Neural crest cell (in vitro differentiated cells): ENCODE data around the gene MRPL42. TPM values are rescaled to one million over a fixed set of nuclear protein-coding genes. Genes with fewer than 3 reads are reported as not detected.

Source experiments
- DNase-seq: peaks from one replicate; pipeline ENCODE4 v3.0.0; 2021; ENCODE audit warnings: low read depth, mixed read lengths, low spot score
- H3K27ac Mint-ChIP-seq: one replicate; pipeline ENCODE4 v1.8.0; 2021; ENCODE audit warnings: mild to moderate bottlenecking, mixed read lengths; ENCODE audit not compliant: unreplicated experiment
- H3K27me3 Mint-ChIP-seq: 2 replicates; pipeline ENCODE4 v1.8.0; 2021; ENCODE audit warnings: low read depth, mild to moderate bottlenecking, mixed read lengths
- H3K36me3 Mint-ChIP-seq: 2 replicates; pipeline ENCODE4 v1.8.0; 2021; ENCODE audit warnings: low read depth, mild to moderate bottlenecking, mixed read lengths
- H3K4me1 Mint-ChIP-seq: 2 replicates; pipeline ENCODE4 v1.8.0; 2021; ENCODE audit warnings: mixed read lengths
- H3K4me3 Mint-ChIP-seq: one replicate; pipeline ENCODE4 v1.8.0; 2021; ENCODE audit warnings: mild to moderate bottlenecking, mixed read lengths
- H3K9me3 Mint-ChIP-seq: 2 replicates; pipeline ENCODE4 v1.8.0; 2021; ENCODE audit warnings: mixed read lengths
- CTCF ChIP-seq: fragments of 200-600 bp; sonication (generic); conservative IDR thresholded peaks from 2 replicates; pipeline ENCODE4 v1.5.0; 2021; ENCODE audit warnings: antibody characterized with exemption, mild to moderate bottlenecking
- total RNA-seq: library from RNA; stranded (reverse); gene quantifications from 2 replicates; pipeline ENCODE4 v1.2.1, GENCODE V29; 2021

Gene MRPL42
- total RNA-seq, 1 donor from 2014 or later = 117 TPM

- TF ChIP-seq CTCF = no peak
- no peaks in the 10 kb centered on the region for H3K27me3 Mint-ChIP-seq
- no peak overlapping the region for H3K4me3 Mint-ChIP-seq
- H3K27ac Mint-ChIP-seq = no peak overlapping the region
- H3K4me1 Mint-ChIP-seq = peaks cover 34% of the 10 kb centered on the region
- no peaks in the 10 kb centered on the region for H3K36me3 Mint-ChIP-seq
- no peaks in the 10 kb centered on the region for H3K9me3 Mint-ChIP-seq
- DNase-seq = no peak
These were observed 33.0 kb upstream of the MRPL42 start for GRCh38 chr12:93434256-93434865.

GRCh38 chr12:93438266-93439050, 28.9 kb upstream of the MRPL42 start:
- H3K9me3 Mint-ChIP-seq = no peaks in the 10 kb centered on the region
- H3K36me3 Mint-ChIP-seq = no peaks in the 10 kb centered on the region
- no peak overlapping the region for H3K27ac Mint-ChIP-seq
- TF ChIP-seq CTCF = no peak
- peak overlapping the region; percentile 76 for H3K4me3 Mint-ChIP-seq
- no peaks in the 10 kb centered on the region for H3K27me3 Mint-ChIP-seq
- peaks cover 48% of the 10 kb centered on the region for H3K4me1 Mint-ChIP-seq
- no peak for DNase-seq

- Mint-ChIP-seq H3K27me3 (no peaks in the 10 kb centered on the region), H3K36me3 (no peaks in the 10 kb centered on the region), H3K4me1 (peaks cover 48% of the 10 kb centered on the region), H3K27ac (peak overlapping the region; percentile 98), H3K4me3 (peak overlapping the region; percentile 93), H3K9me3 (no peaks in the 10 kb centered on the region)
- no peak for TF ChIP-seq CTCF
- no peak for DNase-seq
These were observed 27.1 kb upstream of the MRPL42 start for GRCh38 chr12:93440043-93440835.

- H3K36me3 Mint-ChIP-seq = no peaks in the 10 kb centered on the region
- peak overlapping the region; percentile 98 for H3K27ac Mint-ChIP-seq
- TF ChIP-seq CTCF = no peak
- no peaks in the 10 kb centered on the region for H3K9me3 Mint-ChIP-seq
- peak overlapping the region; percentile 93 for H3K4me3 Mint-ChIP-seq
- no peak for DNase-seq
- H3K4me1 Mint-ChIP-seq = peaks cover 48% of the 10 kb centered on the region
- no peaks in the 10 kb centered on the region for H3K27me3 Mint-ChIP-seq
These were observed 26.2 kb upstream of the MRPL42 start for GRCh38 chr12:93441081-93441616.

- no peak for TF ChIP-seq CTCF
These were observed 25.5 kb upstream of the MRPL42 start, which contains the start of gene UBE2N for GRCh38 chr12:93441617-93442410. Gene UBE2N, minus strand, starts transcription at chr12:93441947. Its CDS starts 63 bp downstream, at chr12:93441884.

More at GRCh38 chr12:93441617-93442410, 25.5 kb upstream of the MRPL42 start, which contains the start of gene UBE2N:
- peak; percentile 95 for DNase-seq
- Mint-ChIP-seq H3K9me3 (no peaks in the 10 kb centered on the region), H3K4me3 (peak within 1 kb of the TSS; percentile 96), H3K27ac (peak within 1 kb of the TSS; percentile 98), H3K36me3 (no peaks in the 10 kb centered on the region), H3K4me1 (peaks cover 48% of the 10 kb centered on the region), H3K27me3 (no peaks in the 10 kb centered on the region)
